HG03045 (cell line): ENCODE measurements around the gene PRKG2.

Experiments used
- ATAC-seq: cut with Tn5 transposase; IDR thresholded peaks from one replicate; pipeline ENCODE4 v1.9.1; 2021; ENCODE audit warnings: mild to moderate bottlenecking, moderate library complexity; ENCODE audit not compliant: unreplicated experiment

Gene PRKG2

GRCh38 chr4:81102107-81102506, 112.9 kb downstream of the PRKG2 start:
- ATAC-seq = no peak

- ATAC-seq = no peak
These were observed 118.5 kb downstream of the PRKG2 start for GRCh38 chr4:81096566-81096965.

GRCh38 chr4:81095389-81095788, 119.6 kb downstream of the PRKG2 start:
- no peak for ATAC-seq

- no peak for ATAC-seq
These were observed 121.2 kb downstream of the PRKG2 start for GRCh38 chr4:81093720-81094401.

GRCh38 chr4:81085979-81086378, 129.0 kb downstream of the PRKG2 start:
- no peak for ATAC-seq

GRCh38 chr4:81085291-81085690, 129.7 kb downstream of the PRKG2 start:
- ATAC-seq = no peak

- ATAC-seq = no peak
These were observed 130.4 kb downstream of the PRKG2 start for GRCh38 chr4:81084634-81085033.

GRCh38 chr4:81084029-81084428, 131.0 kb downstream of the PRKG2 start:
- ATAC-seq = no peak

GRCh38 chr4:81081156-81081555, 133.9 kb downstream of the PRKG2 start:
- no peak for ATAC-seq

GRCh38 chr4:81071013-81071412, 144.0 kb downstream of the PRKG2 start:
- ATAC-seq = no peak

- ATAC-seq = peak; percentile 93
These were observed 145.2 kb downstream of the PRKG2 start for GRCh38 chr4:81069706-81070331.

GRCh38 chr4:81065446-81065845, 149.6 kb downstream of the PRKG2 start:
- ATAC-seq = no peak

GRCh38 chr4:81062001-81062400, 153.0 kb downstream of the PRKG2 start:
- ATAC-seq = no peak

GRCh38 chr4:81061344-81061730, 153.7 kb downstream of the PRKG2 start:
- no peak for ATAC-seq

GRCh38 chr4:81060587-81061343, 154.3 kb downstream of the PRKG2 start:
- ATAC-seq = no peak

- ATAC-seq = no peak
These were observed 156.4 kb downstream of the PRKG2 start for GRCh38 chr4:81058621-81059020.

GRCh38 chr4:81052119-81053068, 162.6 kb downstream of the PRKG2 start:
- ATAC-seq = peak; percentile 99

- ATAC-seq = no peak
These were observed 165.1 kb downstream of the PRKG2 start for GRCh38 chr4:81049907-81050306.

- ATAC-seq = no peak
These were observed 165.7 kb downstream of the PRKG2 start for GRCh38 chr4:81049330-81049729.

- no peak for ATAC-seq
These were observed 172.2 kb downstream of the PRKG2 start for GRCh38 chr4:81042578-81043365.
